GM19455 (cell line): Measurements from ENCODE around the gene APOL1.

ENCODE experiments used
- ATAC-seq: cut with Tn5 transposase; IDR thresholded peaks from one replicate; pipeline ENCODE4 v1.9.1; 2021; ENCODE audit not compliant: unreplicated experiment

APOL1 gene

DNA sequence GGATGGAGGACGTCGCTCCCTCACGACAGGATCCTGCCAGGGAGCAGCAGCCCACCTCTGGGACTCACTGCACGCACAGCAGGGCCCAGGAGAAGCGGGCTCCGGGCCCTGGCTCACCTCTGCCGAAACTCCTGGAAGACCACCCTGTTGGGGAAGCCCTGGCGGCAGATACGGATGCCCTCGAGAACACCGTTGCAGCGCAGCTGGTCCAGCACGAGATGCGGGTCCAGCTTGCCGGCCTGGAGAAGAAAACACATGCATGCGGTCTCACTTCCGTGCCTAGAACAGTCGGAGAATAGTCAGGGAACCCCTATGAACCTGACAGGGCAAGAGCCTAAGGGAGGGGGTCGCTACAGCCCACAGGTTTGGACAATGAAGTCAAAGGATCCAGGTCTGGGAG, 52.9 kb downstream of the APOL1 start:
- ATAC-seq, result no peak

DNA sequence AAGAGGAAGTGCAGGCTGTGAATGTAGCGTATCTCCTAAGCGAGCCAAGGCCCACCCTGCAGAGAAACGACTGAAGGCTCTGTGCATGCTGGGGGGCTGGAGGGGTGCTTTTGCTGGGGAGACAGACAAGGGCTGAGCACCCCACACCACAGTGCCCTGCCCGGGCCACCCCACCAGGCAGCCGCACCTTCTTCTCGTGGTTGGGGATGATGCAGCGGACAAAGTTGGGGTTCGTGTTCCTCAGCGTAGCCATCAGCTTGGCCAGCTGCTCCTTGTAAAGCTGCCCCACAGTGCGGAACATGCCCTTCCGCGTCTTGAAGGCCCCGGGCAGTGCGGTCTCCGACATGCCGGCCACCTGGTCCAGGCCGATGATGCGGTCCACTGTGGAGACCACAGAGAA, 53.3 kb downstream of the APOL1 start:
- ATAC-seq, result no peak

DNA sequence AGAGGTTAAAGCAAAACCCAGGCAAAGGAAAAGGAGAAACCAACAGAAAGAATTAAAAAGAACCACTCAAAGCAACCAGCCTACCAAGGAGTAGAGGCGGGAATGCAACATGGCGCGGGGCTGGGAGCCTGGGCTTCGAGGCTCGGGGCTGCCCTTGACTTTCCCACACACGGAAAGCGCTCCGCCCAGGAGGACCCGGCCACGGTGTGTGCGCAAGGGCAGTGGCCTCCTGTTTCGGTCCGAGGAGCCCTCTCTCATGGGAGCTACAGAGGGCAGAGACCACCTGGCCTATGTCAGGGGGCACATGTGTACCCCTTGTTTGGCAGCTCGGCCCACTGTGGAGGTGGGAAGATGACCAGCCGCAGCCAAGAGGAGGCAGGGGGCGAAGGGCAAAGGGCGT, 55.9 kb downstream of the APOL1 start:
- ATAC-seq, result no peak

DNA sequence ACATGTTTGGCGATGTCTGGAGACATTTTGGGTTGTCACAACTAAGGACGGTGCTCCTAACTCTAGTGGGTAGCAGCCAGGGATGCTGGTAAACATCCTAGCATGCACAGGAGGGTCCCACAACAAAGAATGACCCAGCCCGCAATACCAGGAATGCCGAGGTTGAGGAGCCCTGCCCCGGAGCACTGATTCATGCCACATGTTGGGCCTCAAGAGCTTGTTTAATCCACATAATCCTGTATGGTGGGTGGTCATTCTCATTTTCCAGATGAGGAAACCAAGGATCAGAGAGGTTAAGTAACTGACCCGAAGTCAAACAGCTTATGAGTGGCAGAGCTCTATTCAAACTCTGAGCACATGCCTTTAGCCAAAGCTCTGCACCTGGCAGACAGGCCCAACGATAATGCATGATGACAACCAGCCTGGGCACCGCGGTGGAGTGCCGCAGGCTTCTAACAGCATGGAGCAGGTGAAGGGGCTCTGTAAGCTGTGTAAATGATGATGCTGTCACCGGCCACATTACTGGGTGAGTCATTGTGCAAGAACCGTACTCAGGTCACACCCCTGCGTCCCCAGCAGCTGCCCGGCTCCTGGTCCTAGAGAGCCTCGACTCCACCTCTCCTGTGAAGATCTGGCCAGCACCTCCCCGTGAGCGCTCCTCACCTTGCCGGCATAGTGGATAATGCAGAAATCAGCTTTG, 58.6 kb downstream of the APOL1 start:
- no peak for ATAC-seq

DNA sequence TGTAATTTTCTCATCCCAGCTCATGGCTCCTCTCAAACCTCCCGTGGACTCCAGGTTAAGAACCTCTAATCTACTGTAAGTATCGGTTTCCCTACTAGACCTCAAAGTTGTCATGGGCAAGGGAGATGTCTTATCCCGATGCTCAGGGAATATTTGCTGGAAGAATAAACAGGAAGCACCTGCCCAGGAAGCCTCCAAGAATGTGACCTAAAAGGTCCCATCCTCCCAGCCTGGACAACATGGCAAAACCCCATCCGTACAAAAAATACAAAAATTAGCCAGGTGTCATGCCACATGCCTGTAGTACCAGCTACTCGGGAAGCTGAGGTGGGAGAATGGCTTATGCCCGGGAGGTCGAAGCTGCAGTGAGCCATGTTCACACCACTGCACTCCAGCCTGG, 62.4 kb downstream of the APOL1 start:
- ATAC-seq, result no peak

DNA sequence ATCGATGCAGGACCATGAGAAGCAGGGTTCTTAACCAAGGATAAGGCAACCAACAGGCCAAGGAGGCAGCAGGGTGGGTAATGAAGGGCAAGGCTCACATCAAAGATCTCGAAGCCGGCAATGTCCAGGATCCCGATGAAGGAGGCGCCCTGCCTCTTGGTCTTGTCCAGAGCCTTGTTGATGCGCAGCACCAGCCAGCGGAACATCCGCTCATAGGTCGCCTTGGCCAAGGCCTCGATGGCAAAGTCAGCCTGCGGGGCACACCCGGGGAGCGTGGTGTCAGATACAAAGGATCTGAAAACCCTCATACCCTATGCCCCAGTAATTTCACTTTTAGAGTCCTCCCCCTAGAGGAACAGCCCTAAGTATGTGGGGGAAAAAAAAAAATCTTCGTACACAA, 63.5 kb downstream of the APOL1 start:
- ATAC-seq, result no peak
